Endothelial cell of umbilical vein (primary cell): Measurements from ENCODE around the gene TSTD2. TPM values are rescaled to one million over a fixed set of nuclear protein-coding genes. Genes with fewer than 3 reads are reported as not detected.

Experiments
- BruUV-seq: library from RNA; stranded (reverse); fragments of 400-500 nt; replicated peaks from 2 replicates; lab custom pipeline; 2021; lab: Mats Ljungman, UMichigan
- CTCF ChIA-PET: fragments of 300-600, 350-600 bp; sonication (Branson Sonifier 250); formaldehyde crosslinking; loops from one replicate; lab custom pipeline; 2021; ENCODE audit warnings: antibody characterized with exemption, inconsistent platforms; lab: Charles Lee
- POLR2A ChIA-PET: fragments of 300-600, 350-600 bp; sonication (Branson Sonifier 250); formaldehyde crosslinking; loops from one replicate; lab custom pipeline; 2021; ENCODE audit warnings: antibody characterized with exemption, inconsistent platforms; lab: Charles Lee
- DNase-seq: peaks from one replicate; pipeline ENCODE4 v3.0.0-alpha.2; 2011; ENCODE audit warnings: low read depth, low spot score
- FAIRE-seq: peaks from 2 replicates; lab custom pipeline; 2011; peaks lifted over from hg19 to GRCh38; lab: Jason Lieb, UNC
- H2AFZ ChIP-seq: 2 replicates; pipeline ENCODE4 v1.6.0; 2012; ENCODE audit warnings: low read depth, low read length, control low read depth, inconsistent platforms
- H3K27ac ChIP-seq: 2 replicates; pipeline ENCODE4 v1.5.1; 2011; ENCODE audit warnings: low read depth, mild to moderate bottlenecking, control low read depth, low read length, moderate library complexity; ENCODE audit not compliant: insufficient read depth
- H3K27me3 ChIP-seq, 2 experiments: 2 replicates each; pipeline versions ENCODE4 v1.6.0 to v1.6.1; 2011; ENCODE audit warnings: low read length in 2 of 2, mixed read lengths in 1 of 2; ENCODE audit not compliant: control insufficient read depth in 2 of 2, insufficient read depth in 2 of 2
- H3K36me3 ChIP-seq, 2 experiments: 2 replicates in 1 of 2; 3 replicates in 1 of 2; pipeline ENCODE4 v1.5.1; 2011; ENCODE audit warnings: low read length in 2 of 2, mild to moderate bottlenecking in 1 of 2, moderate library complexity in 1 of 2; ENCODE audit not compliant: control insufficient read depth in 2 of 2, insufficient read depth in 2 of 2; ENCODE audit errors: extremely low read depth in 1 of 2
- H3K4me1 ChIP-seq: 3 replicates; pipeline ENCODE4 v1.5.1; 2011; ENCODE audit warnings: mild to moderate bottlenecking, low read length; ENCODE audit not compliant: control insufficient read depth, insufficient read depth; ENCODE audit errors: extremely low read depth
- H3K4me2 ChIP-seq: 2 replicates; pipeline ENCODE4 v1.6.1; 2011; ENCODE audit warnings: low read length, control low read depth, mixed read lengths; ENCODE audit not compliant: insufficient read depth
- H3K4me3 ChIP-seq, 3 experiments: fragments of 200-600 bp in 1 of 3; sonication (generic), shearing (Covaris generic) in 1 of 3; replicated peaks in 1 of 3; 2 replicates each; pipeline ENCODE4 v1.5.1; 2011 to 2016; ENCODE audit warnings: control low read depth in 3 of 3, low read length in 3 of 3, mild to moderate bottlenecking in 2 of 3, inconsistent platforms in 1 of 3, low read depth in 1 of 3, moderate library complexity in 1 of 3; ENCODE audit not compliant: insufficient read depth in 1 of 3
- H3K79me2 ChIP-seq: 2 replicates; pipeline ENCODE4 v1.6.0; 2012; ENCODE audit warnings: low read length, inconsistent platforms; ENCODE audit not compliant: control insufficient read depth, insufficient read depth
- H3K9ac ChIP-seq: replicated peaks from 2 replicates; pipeline ENCODE3; 2011; ENCODE audit warnings: low read length, control low read depth; ENCODE audit not compliant: insufficient read depth; ENCODE audit errors: extremely low read depth
- H3K9me1 ChIP-seq: replicated peaks from 3 replicates; pipeline ENCODE4 v1.6.0; 2011; ENCODE audit warnings: mild to moderate bottlenecking, low read length; ENCODE audit not compliant: control insufficient read depth, insufficient read depth; ENCODE audit errors: extremely low read depth
- H3K9me3 ChIP-seq: replicated peaks from 2 replicates; pipeline ENCODE4 v1.5.1; 2012; ENCODE audit warnings: low read length, inconsistent platforms; ENCODE audit not compliant: control insufficient read depth, insufficient read depth
- H4K20me1 ChIP-seq: replicated peaks from 2 replicates; pipeline ENCODE3; 2011; ENCODE audit warnings: mild to moderate bottlenecking, low read length; ENCODE audit not compliant: control insufficient read depth, insufficient read depth; ENCODE audit errors: extremely low read depth
- CTCF ChIP-seq, 2 donors: IDR thresholded peaks; 1 replicate in 1 of 2; 2 replicates in 1 of 2; pipeline ENCODE4 v1.5.1; 2011; ENCODE audit warnings: low read length in 2 of 2, mild to moderate bottlenecking in 2 of 2, moderate library complexity in 2 of 2, control low read depth in 1 of 2, inconsistent platforms in 1 of 2, low read depth in 1 of 2; ENCODE audit not compliant: insufficient read depth in 1 of 2; ENCODE audit errors: extremely low read depth in 1 of 2
- EZH2 ChIP-seq: IDR thresholded peaks from 2 replicates; pipeline ENCODE4 v1.6.1; 2012; ENCODE audit warnings: borderline replicate concordance, low read depth, mild to moderate bottlenecking, moderate library complexity, low read length, inconsistent platforms; ENCODE audit not compliant: severe bottlenecking
- FOS ChIP-seq: IDR thresholded peaks from 2 replicates; pipeline ENCODE4 v1.6.1; 2011; ENCODE audit warnings: mild to moderate bottlenecking, low read length, moderate library complexity, borderline replicate concordance; ENCODE audit not compliant: insufficient read depth
- GATA2 ChIP-seq: IDR thresholded peaks from 2 replicates; pipeline ENCODE4 v1.7.0; 2011; ENCODE audit warnings: low read depth, mild to moderate bottlenecking, moderate library complexity, mixed read lengths, low read length; ENCODE audit not compliant: insufficient read length, insufficient read depth
- JUN ChIP-seq: IDR thresholded peaks from 2 replicates; pipeline ENCODE4 v1.6.1; 2011; ENCODE audit warnings: borderline replicate concordance, low read depth; ENCODE audit not compliant: insufficient read length, insufficient read depth
- MAX ChIP-seq: IDR thresholded peaks from 2 replicates; pipeline ENCODE4 v1.6.1; 2011; ENCODE audit not compliant: insufficient read depth, insufficient read length
- MYC ChIP-seq: IDR thresholded peaks from one replicate; pipeline ENCODE4 v1.6.1; 2011; ENCODE audit warnings: mild to moderate bottlenecking, low read depth, low read length
- POLR2A ChIP-seq: IDR thresholded peaks from 2 replicates; pipeline ENCODE4 v1.6.1; 2012; ENCODE audit warnings: low read depth, mild to moderate bottlenecking, control low read depth, low read length
- POLR2AphosphoS5 ChIP-seq: IDR thresholded peaks from 2 replicates; pipeline ENCODE4 v1.6.1; 2012; ENCODE audit warnings: low read depth, mild to moderate bottlenecking, control low read depth, low read length, moderate library complexity; ENCODE audit not compliant: insufficient read depth
- dilution Hi-C: fragments of 300-500 bp; cut with MboI; formaldehyde crosslinking; loops from one replicate; pipeline ENCODE4 v1.15.0; 2019; ENCODE audit warnings: low sequenced_read_pairs; ENCODE audit not compliant: extremely low pct_ligation_motif_present
- intact Hi-C: fragments of 100-400 bp; cut with micrococcal nuclease; formaldehyde crosslinking; loops from one replicate; pipeline ENCODE4 v1.10.0; 2022
- polyA plus RNA-seq, 4 experiments: library from polyadenylated mRNA; depleted of rRNA in 3 of 4; stranded (reverse) in 3 of 4; unstranded in 1 of 4; fragments of >200 nt; gene quantifications; 2 replicates each; pipeline versions ENCODE4 v1.2.1 to v1.2.3, GENCODE V29; 2011 to 2012; ENCODE audit warnings: missing spikeins in 1 of 4
- total RNA-seq: library from RNA; stranded (reverse); gene quantifications from 2 replicates; pipeline ENCODE4 v1.2.3, GENCODE V29; 2021

The TSTD2 gene
- total and polyA plus RNA-seq, 2 donors (not counting 3 experiments of a cell fraction or from before 2014, with no cell fraction given): 13.7 to 15.9 TPM

GRCh38 chr9:97666907-97667686, 33.9 kb upstream of the TSTD2 start:
- H3K9me3 ChIP-seq: no peaks in the 10 kb centered on the region
- no peaks in the 10 kb centered on the region for H3K4me1 ChIP-seq
- intact Hi-C loops (no loop called here), dilution Hi-C loops (no loop called here)
- FAIRE-seq (no peak), DNase-seq (no peak)
- H3K4me3 ChIP-seq: no peak overlapping the region
- no TSS peak for BruUV-seq
- no peaks in the 10 kb centered on the region for H3K79me2 ChIP-seq
- H2AFZ ChIP-seq: no peak overlapping the region
- H3K4me2 ChIP-seq: no peak overlapping the region
- H3K36me3 ChIP-seq: peaks cover 31 to 61% of the 10 kb centered on the region in 2 experiments
- no peak for TF ChIP-seq JUN
- TF ChIP-seq POLR2A: no peak
- TF ChIP-seq POLR2AphosphoS5: no peak
- TF ChIP-seq CTCF (IDR thresholded peaks at IDR 0.05; ENCODE audit: extremely low read depth in 1 of 2, insufficient read depth in 1 of 2, low read depth in 1 of 2, low read length in 2 of 2): no peak
- TF ChIP-seq FOS: no peak
- no peak for TF ChIP-seq GATA2
- no peak for TF ChIP-seq EZH2
- TF ChIP-seq MYC: no peak
- TF ChIP-seq MAX: no peak
- peaks cover 3% of the 10 kb centered on the region for H4K20me1 ChIP-seq
- CTCF ChIA-PET: interaction anchor here (1.2 kb wide), 1 partner anchor 10 kb away, joined by 3 read pairs; no protein-coding TSS in a partner anchor
- POLR2A ChIA-PET: no interaction called here
- no peak overlapping the region for H3K27ac ChIP-seq
- H3K9me1 ChIP-seq: no peaks in the 10 kb centered on the region
- H3K27me3 ChIP-seq: no peaks in the 10 kb centered on the region
- H3K9ac ChIP-seq: no peak overlapping the region
